ENCODE measurements around the gene RIMS4. TPM values are rescaled to one million over a fixed set of nuclear protein-coding genes. Genes with fewer than 3 reads are reported as not detected.
A peak's percentile ranks its signal among the peaks of the same experiment; 100 is the strongest.

Gene RIMS4
- total RNA-seq, 2 experiments from 2014 or later = not detected

DNA sequence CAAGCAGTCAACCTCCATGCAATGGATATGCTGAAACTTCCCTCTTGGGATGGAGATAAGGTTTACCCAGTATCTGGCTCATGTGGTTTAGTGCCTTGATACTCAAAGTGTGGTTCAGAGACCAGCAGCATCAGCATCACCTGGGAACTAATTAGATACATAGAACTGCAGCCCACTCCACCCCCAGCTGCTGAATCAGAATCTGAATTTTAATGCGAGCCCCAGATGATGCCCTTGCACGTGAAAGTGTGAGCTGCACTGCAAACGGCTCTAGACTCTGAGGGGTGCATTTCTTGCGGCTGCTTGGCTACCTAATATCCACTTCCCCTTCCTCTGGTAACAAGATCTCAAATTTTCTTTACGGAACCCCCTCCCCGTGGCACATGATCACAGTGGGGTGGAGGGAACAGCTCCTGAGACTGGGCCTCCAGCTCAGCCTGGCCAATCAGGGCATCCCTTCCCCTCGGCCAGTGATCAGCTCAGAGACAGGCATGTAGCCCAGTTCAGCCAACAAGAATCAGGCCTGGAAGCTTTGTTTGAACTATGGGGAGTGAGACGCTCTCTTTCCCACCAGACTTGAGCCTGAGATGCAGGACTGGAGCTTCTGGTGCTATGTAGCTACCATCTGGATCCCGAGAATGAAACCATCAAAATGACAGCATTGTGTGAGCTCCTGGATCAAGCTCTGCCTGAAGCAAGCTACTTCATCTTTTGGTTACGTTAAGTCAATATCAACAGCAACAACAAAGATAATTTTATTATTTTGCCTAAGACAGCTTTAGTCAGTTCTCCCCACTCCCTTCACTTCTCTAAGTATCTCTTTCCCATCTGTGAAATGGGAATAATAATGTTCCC is 51.9 kb downstream of the RIMS4 start:
- Mint-ChIP-seq H3K4me3 (peak overlapping the region; percentile 37), H3K27me3 (no peaks in the 10 kb centered on the region), H3K4me1 (peaks cover 7% of the 10 kb centered on the region), H3K36me3 (no peaks in the 10 kb centered on the region), H3K27ac (no peak overlapping the region), H3K9me3 (no peaks in the 10 kb centered on the region)
- ATAC-seq (ENCODE audit: low read depth) (no peak), DNase-seq (no peak)
- POLR2A ChIA-PET = no interaction called here

DNA sequence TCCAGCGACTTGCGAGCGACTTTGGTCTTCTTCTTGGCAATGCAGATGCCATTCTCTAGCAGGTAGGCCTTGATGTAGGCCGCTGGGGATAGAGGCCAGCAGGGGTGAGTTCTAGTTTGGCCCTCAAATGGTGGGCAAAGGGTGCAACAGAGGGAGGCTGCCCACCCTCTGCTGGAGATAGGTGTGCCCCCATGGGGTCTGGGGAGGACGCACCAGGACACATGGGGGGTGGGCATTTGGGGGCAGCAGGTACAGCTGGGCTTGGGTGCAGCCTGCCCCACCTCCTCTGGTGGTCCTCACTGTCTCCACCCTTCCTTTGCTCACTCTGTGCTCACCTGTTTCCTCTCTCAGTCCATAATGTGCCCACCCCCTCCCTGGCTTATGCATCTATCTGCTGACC is 53.4 kb downstream of the RIMS4 start:
- ATAC-seq (ENCODE audit: low read depth) = no peak
- H3K27me3 Mint-ChIP-seq = no peaks in the 10 kb centered on the region
- POLR2A ChIA-PET = no interaction called here
- H3K36me3 Mint-ChIP-seq = no peaks in the 10 kb centered on the region
- no peak for DNase-seq
- no peaks in the 10 kb centered on the region for H3K9me3 Mint-ChIP-seq
- H3K4me3 Mint-ChIP-seq = no peak overlapping the region
- H3K27ac Mint-ChIP-seq = no peak overlapping the region
- H3K4me1 Mint-ChIP-seq = peaks cover 7% of the 10 kb centered on the region

DNA sequence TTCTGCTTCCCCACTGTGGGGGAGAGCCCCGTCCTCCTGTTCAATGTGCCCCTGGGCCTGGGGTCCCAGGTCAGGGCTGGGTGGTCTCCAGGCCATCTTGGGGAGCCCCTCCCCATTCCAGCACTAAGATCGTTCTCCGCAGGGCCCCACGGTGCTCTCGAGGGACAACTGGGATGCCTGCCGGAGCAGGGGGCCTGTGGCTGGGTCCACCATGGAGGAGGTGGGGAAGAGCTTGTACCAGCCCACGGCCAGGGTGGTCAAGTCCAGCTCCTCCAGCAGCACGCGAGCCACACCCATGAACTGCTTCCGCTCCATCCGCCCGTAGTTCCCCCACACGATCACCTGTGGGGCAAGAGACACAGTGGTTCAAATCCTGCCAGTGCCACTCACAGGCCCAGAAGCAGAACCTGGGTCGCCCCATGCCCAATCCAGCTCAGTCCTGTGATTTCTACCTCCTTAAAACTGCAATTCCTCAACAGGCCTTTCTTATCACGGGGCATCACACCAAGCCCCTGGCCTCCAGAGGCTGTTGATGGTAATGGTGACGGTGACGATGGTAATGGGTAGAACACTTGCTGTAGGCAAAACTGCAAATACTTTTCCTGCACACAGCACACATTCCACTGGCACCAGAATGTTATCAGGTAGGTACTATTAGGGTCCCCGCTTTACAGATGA is 54.2 kb downstream of the RIMS4 start:
- no peak for ATAC-seq (ENCODE audit: low read depth)
- Mint-ChIP-seq H3K9me3 (no peaks in the 10 kb centered on the region), H3K4me1 (peaks cover 7% of the 10 kb centered on the region), H3K27ac (no peak overlapping the region), H3K36me3 (no peaks in the 10 kb centered on the region), H3K4me3 (no peak overlapping the region), H3K27me3 (no peaks in the 10 kb centered on the region)
- POLR2A ChIA-PET = no interaction called here
- DNase-seq = no peak

DNA sequence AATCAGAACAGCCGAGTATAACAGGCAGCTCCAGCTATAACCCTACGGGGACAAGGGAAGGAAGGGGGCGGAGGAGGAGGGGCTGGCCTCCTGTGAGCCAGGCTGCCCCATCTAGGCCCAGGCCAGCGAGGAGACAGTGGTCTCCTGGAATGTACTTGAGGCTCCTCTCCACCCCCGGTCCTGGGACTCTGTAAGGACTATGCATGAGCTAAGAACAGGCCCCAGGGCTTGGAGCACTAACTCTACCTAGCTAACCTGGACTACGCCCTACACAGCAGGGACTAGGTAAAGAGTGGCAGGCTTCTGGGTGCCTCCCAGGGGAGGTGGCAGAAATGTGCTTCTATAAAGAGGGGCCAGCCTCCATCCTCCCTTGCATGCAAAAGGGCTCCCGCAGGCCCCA is 55.8 kb downstream of the RIMS4 start:
- POLR2A ChIA-PET = no interaction called here
- Mint-ChIP-seq H3K9me3 (no peaks in the 10 kb centered on the region), H3K4me3 (no peak overlapping the region), H3K4me1 (peaks cover 7% of the 10 kb centered on the region), H3K27ac (no peak overlapping the region), H3K27me3 (peaks cover 2% of the 10 kb centered on the region), H3K36me3 (no peaks in the 10 kb centered on the region)
- ATAC-seq (ENCODE audit: low read depth) (no peak), DNase-seq (no peak)

DNA sequence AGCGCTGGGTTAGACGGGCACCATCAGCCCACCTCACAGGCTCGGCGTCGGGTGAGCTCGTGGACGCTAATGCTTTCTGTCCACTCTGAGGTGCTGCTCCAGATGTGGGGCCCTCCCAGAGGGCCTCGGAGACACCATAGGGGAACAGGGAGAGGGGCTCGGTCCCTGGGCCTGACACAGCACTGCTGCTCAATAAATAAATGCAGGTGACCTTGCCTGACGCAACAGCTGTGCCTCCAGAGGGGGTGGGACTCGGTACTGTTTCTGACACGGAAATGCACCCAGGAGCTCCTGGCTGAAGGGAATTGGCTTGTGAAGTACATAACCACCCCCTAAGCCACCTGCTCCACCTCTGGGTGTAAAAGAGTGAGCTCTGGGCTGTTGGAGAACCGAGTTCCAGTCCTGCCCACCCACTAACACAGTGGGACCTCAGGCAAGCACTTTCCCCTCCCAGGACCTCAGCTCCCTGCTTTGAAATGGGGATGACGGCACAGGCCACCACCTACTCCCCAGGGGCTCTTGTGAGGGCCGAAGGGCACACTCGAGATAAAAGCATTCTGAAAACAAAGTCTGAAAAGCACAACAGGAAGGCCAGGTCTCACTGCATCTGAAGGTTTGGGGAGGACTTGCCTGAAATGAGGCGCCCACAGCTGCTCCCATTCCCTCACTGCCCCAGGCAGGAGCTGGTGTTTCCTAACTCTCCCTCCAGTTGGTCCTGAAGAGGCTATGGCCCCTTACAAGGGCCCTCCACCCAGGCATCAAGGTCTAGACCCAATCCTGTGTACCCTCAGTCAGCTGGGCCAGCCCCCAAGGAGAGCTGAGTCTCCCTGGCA is 58.0 kb downstream of the RIMS4 start:
- H3K27me3 Mint-ChIP-seq = peaks cover 7% of the 10 kb centered on the region
- DNase-seq = no peak
- no peak overlapping the region for H3K27ac Mint-ChIP-seq
- H3K4me3 Mint-ChIP-seq = no peak overlapping the region
- POLR2A ChIA-PET = no interaction called here
- no peaks in the 10 kb centered on the region for H3K9me3 Mint-ChIP-seq
- H3K36me3 Mint-ChIP-seq = no peaks in the 10 kb centered on the region
- peaks cover 2% of the 10 kb centered on the region for H3K4me1 Mint-ChIP-seq
- no peak for ATAC-seq (ENCODE audit: low read depth)

DNA sequence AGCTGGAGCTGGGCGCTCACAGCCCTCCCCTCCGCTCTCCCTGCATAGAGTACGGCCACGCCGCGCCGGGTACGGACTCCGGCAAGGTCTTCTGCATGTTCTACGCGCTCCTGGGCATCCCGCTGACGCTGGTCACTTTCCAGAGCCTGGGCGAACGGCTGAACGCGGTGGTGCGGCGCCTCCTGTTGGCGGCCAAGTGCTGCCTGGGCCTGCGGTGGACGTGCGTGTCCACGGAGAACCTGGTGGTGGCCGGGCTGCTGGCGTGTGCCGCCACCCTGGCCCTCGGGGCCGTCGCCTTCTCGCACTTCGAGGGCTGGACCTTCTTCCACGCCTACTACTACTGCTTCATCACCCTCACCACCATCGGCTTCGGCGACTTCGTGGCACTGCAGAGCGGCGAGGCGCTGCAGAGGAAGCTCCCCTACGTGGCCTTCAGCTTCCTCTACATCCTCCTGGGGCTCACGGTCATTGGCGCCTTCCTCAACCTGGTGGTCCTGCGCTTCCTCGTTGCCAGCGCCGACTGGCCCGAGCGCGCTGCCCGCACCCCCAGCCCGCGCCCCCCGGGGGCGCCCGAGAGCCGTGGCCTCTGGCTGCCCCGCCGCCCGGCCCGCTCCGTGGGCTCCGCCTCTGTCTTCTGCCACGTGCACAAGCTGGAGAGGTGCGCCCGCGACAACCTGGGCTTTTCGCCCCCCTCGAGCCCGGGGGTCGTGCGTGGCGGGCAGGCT is 60.1 kb downstream of the RIMS4 start:
- Mint-ChIP-seq H3K36me3 (no peaks in the 10 kb centered on the region), H3K27ac (no peak overlapping the region), H3K27me3 (peaks cover 23% of the 10 kb centered on the region), H3K9me3 (no peaks in the 10 kb centered on the region), H3K4me3 (no peak overlapping the region), H3K4me1 (peaks cover 4% of the 10 kb centered on the region)
- ATAC-seq (ENCODE audit: low read depth) (no peak), DNase-seq (no peak)
- POLR2A ChIA-PET = no interaction called here

DNA sequence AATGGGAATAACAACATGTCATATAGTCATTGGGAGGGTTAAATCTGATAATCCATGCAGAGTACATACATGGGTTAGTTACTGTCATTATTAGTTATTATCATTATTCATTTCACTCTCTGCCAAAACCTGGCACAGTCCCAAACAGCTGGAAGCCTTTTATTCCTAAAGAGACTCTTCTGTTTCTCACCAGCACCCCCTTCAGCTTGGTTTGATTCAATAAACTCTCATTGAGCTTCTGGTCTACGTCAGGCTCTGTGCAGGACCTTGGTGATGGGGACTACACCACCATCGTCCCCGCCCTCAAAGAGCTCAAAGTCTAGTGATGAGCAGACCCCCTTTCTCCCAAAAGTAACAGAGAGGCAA is 62.4 kb downstream of the RIMS4 start:
- no peaks in the 10 kb centered on the region for H3K36me3 Mint-ChIP-seq
- H3K9me3 Mint-ChIP-seq = no peaks in the 10 kb centered on the region
- no peak overlapping the region for H3K4me3 Mint-ChIP-seq
- no peak overlapping the region for H3K27ac Mint-ChIP-seq
- ATAC-seq (ENCODE audit: low read depth) (no peak), DNase-seq (no peak)
- peaks cover 4% of the 10 kb centered on the region for H3K4me1 Mint-ChIP-seq
- H3K27me3 Mint-ChIP-seq = peaks cover 33% of the 10 kb centered on the region
- POLR2A ChIA-PET = no interaction called here

DNA sequence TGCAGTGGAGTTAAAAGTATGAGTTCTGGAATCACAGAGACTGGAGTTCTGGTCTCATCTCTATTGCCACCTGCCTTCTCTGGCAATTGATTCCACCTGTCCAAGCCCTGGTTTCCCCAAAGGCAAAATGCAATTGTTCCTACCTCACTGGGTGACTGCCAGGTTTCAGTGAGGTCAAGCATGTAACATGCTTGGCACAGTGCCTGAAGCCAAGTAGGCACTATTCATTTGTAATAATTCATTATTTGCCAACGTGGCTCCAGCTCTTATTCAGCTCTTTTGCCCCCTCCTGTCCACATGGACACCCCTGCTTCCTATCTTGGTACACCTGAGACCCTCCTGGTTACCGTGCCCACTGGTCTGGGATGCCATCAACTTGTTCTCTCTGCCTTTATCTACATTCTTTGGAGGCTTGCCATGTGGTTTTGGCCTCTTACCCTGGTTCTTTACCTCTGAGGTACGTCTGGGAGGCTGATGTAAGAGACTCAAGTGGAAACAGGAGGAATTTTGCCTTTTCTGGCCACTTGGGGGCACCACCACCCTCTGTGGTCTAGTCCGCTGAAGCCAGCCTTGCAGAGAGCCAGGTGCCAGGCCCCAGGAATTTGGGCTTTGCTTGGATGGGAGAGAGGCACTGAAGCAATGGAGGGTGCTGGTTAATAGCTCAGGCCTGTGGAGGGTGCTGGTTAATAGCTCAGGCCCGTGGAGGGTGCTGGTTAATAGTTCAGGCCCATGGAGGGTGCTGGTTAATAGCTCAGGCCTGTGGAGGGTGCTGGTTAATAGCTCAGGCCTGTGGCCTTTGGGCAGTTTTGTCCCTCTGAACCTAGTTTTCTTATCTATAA is 63.0 kb downstream of the RIMS4 start:
- H3K9me3 Mint-ChIP-seq = no peaks in the 10 kb centered on the region
- H3K27ac Mint-ChIP-seq = no peak overlapping the region
- H3K36me3 Mint-ChIP-seq = no peaks in the 10 kb centered on the region
- H3K27me3 Mint-ChIP-seq = peaks cover 33% of the 10 kb centered on the region
- ATAC-seq (ENCODE audit: low read depth) = peak; percentile 40
- peak overlapping the region; percentile 41 for H3K4me3 Mint-ChIP-seq
- H3K4me1 Mint-ChIP-seq = peaks cover 4% of the 10 kb centered on the region
- POLR2A ChIA-PET = no interaction called here
- peak; percentile 63 for DNase-seq

DNA sequence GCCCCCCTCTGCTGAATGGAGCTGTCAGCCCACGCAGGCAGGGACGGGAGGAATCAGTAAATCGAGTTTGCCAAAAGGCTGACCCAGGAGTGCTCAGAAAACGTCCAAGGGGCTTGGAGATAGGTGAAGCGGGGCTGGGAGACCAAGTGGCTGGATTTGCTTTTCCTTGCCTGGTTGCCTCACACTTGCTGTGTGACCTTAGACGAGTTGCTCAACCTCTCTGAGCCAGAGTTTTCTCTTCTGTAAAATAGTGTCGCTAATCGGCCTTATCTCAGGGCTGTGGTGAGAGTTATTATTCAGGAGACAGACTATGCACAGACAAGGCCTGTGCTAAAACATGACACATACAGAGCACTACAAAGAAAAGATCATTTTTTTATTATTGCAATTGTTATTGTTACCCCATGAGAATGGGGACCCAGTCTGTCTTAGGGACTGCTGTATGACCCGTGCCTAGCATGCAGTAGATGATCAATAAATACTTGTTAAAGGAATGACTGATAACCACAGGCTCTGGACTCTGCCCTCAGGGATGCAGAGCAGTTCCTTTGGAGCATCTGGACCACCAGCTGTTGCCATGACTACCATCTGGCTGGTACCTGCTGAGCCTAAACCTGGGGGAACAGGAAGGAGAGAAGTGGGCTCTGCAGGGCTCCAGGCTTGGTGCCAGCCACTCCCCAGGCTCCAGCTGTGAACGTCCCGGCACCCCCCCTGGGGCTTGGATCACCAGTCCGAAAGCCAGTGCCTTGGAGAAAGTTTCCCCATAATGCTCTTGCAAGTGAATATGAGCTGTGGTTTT is 63.8 kb downstream of the RIMS4 start:
- POLR2A ChIA-PET = no interaction called here
- Mint-ChIP-seq H3K4me1 (peaks cover 4% of the 10 kb centered on the region), H3K9me3 (no peaks in the 10 kb centered on the region), H3K36me3 (no peaks in the 10 kb centered on the region), H3K27ac (no peak overlapping the region), H3K27me3 (peaks cover 38% of the 10 kb centered on the region), H3K4me3 (peak overlapping the region; percentile 65)
- DNase-seq (no peak), ATAC-seq (ENCODE audit: low read depth) (no peak)

DNA sequence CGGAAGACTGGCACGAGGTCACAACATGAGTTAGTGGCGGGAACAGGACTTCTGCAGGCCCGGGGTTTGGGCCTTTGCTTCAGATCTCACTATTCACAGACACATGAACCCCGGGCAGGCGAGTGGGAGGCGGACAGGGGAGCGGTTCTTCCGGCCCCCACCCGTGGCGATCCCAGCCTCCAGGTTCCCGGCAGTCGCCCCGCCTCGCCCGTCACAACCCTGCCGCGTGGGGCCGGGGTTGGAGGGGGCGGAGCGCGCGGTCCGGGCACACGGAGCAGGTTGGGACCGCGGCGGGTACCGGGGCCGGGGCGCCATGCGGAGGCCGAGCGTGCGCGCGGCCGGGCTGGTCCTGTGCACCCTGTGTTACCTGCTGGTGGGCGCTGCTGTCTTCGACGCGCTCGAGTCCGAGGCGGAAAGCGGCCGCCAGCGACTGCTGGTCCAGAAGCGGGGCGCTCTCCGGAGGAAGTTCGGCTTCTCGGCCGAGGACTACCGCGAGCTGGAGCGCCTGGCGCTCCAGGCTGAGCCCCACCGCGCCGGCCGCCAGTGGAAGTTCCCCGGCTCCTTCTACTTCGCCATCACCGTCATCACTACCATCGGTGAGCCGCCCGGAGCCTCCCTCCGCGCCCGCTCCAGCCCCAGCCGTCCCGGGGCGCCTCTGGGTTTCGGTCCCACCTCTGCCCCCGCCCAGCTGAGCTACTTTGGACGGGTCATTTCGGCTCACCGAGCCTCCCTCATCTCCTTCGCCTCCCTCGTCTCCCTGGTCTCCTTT is 64.6 kb downstream of the RIMS4 start, which contains the start of gene KCNK15:
TSS of gene KCNK15 (plus strand) at position 268 of the 769 bp plus-strand sequence. CDS start at position 314, 46 bp downstream.
- Mint-ChIP-seq H3K9me3 (no peaks in the 10 kb centered on the region), H3K4me1 (peaks cover 4% of the 10 kb centered on the region), H3K27ac (no peak within 1 kb of the TSS), H3K36me3 (no peaks in the 10 kb centered on the region), H3K27me3 (peaks cover 40% of the 10 kb centered on the region), H3K4me3 (peak within 1 kb of the TSS; percentile 72)
- DNase-seq = peak; percentile 49
- POLR2A ChIA-PET = no interaction called here
- ATAC-seq (ENCODE audit: low read depth) = peak; percentile 62

DNA sequence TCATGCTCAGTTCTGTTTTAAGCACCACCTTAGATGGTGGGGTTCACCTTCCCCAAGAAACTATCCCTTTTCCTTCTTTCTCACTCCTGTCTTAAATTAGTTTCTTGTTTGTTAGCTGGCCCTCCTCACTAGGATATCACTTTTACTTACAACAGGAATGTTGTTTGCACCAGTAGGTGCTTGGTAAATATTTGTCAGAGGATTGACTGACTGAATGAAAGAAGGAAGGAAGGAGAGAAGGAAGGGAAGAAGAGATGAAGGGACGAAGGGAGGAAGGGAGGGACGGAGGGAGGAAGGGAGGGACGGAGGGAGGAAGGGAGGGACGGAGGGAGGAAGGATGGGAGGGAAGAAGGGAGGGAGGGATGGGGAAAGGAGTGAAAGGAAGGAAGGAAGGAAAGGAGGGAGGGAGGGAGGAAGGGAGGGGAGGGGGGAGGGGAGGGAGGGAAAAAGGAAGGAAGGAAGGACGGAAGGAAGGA is 65.2 kb downstream of the RIMS4 start:
- peaks cover 40% of the 10 kb centered on the region for H3K27me3 Mint-ChIP-seq

More for the DNA sequence above, 65.2 kb downstream of the RIMS4 start:
- DNase-seq (no peak), ATAC-seq (ENCODE audit: low read depth) (no peak)
- no peaks in the 10 kb centered on the region for H3K36me3 Mint-ChIP-seq
- POLR2A ChIA-PET = no interaction called here
- H3K4me3 Mint-ChIP-seq = peak overlapping the region; percentile 72
- no peaks in the 10 kb centered on the region for H3K9me3 Mint-ChIP-seq
- H3K27ac Mint-ChIP-seq = no peak overlapping the region
- H3K4me1 Mint-ChIP-seq = peaks cover 4% of the 10 kb centered on the region

Measured in activated naive CD8-positive, alpha-beta T cell treated with anti-CD3 and anti-CD28 coated beads, Interleukin-2, amount 10 ng/mL, durations not matched to agents 7 days and 5 days (primary cell).